ENCODE measurements around the gene ACP2.
"Not testable (repeated sequence)": the region's sequence is repeated elsewhere in the genome, so short reads cannot be mapped to it uniquely, and the experiment has no call there.

GRCh38 chr11:47198161-47198560, 50.5 kb downstream of the ACP2 start:
- not testable (repeated sequence) for TF ChIP-seq CTCF, POLR2A (IDR thresholded peaks at IDR 0.05)
